ENCODE measurements around the gene STARD3NL. TPM values are rescaled to one million over a fixed set of nuclear protein-coding genes. Genes with fewer than 3 reads are reported as not detected.

STARD3NL gene
- total and polyA plus RNA-seq, 10 of the 15 experiments (the other 5 are each of a cell fraction or from before 2014, with no cell fraction given): 66.1 to 133 (median 85.7) TPM

- TF ChIP-seq PRDM15 (CRISPR knock-in tag; IDR thresholded peaks at IDR 0.05) (no peak), ATF7 (IDR thresholded peaks at IDR 0.05; ENCODE audit: low read depth) (no peak), CHD4 (IDR thresholded peaks at IDR 0.05) (no peak), CEBPZ (IDR thresholded peaks at IDR 0.05; ENCODE audit: low read depth, low read length) (no peak), ZZZ3 (IDR thresholded peaks at IDR 0.05; ENCODE audit: control insufficient read depth, insufficient read length, low read depth) (no peak)
These were observed 37.1 kb downstream of the STARD3NL start (continued) for GRCh38 chr7:38215115-38215514.
